OCI-LY1 (cell line): ENCODE results near the gene PFKP.

ENCODE experiments used
- CTCF ChIP-seq: fragments of 200-600 bp; sonication (generic), shearing (Covaris generic); IDR thresholded peaks from 2 replicates; pipeline ENCODE4 v1.5.1; 2017; ENCODE audit warnings: mild to moderate bottlenecking, antibody characterized with exemption, low read length, moderate library complexity, mixed read lengths
- EZH2 ChIP-seq: fragments of 200-600 bp; sonication (generic), shearing (Covaris generic); IDR thresholded peaks from 2 replicates; pipeline ENCODE4 v1.8.0; 2017; ENCODE audit warnings: borderline replicate concordance, mixed run types, mild to moderate bottlenecking, antibody characterized with exemption, low read length, moderate library complexity, mixed read lengths

- TF ChIP-seq EZH2 (no peak), CTCF (no peak)
Measured at GRCh38 chr10:3072641-3073360, 5.5 kb downstream of the PFKP start.
